ENCODE results near the gene CLCA2.
A peak's percentile ranks its signal among the peaks of the same experiment; 100 is the strongest.

CLCA2 gene, protein sequence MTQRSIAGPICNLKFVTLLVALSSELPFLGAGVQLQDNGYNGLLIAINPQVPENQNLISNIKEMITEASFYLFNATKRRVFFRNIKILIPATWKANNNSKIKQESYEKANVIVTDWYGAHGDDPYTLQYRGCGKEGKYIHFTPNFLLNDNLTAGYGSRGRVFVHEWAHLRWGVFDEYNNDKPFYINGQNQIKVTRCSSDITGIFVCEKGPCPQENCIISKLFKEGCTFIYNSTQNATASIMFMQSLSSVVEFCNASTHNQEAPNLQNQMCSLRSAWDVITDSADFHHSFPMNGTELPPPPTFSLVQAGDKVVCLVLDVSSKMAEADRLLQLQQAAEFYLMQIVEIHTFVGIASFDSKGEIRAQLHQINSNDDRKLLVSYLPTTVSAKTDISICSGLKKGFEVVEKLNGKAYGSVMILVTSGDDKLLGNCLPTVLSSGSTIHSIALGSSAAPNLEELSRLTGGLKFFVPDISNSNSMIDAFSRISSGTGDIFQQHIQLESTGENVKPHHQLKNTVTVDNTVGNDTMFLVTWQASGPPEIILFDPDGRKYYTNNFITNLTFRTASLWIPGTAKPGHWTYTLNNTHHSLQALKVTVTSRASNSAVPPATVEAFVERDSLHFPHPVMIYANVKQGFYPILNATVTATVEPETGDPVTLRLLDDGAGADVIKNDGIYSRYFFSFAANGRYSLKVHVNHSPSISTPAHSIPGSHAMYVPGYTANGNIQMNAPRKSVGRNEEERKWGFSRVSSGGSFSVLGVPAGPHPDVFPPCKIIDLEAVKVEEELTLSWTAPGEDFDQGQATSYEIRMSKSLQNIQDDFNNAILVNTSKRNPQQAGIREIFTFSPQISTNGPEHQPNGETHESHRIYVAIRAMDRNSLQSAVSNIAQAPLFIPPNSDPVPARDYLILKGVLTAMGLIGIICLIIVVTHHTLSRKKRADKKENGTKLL

DNA sequence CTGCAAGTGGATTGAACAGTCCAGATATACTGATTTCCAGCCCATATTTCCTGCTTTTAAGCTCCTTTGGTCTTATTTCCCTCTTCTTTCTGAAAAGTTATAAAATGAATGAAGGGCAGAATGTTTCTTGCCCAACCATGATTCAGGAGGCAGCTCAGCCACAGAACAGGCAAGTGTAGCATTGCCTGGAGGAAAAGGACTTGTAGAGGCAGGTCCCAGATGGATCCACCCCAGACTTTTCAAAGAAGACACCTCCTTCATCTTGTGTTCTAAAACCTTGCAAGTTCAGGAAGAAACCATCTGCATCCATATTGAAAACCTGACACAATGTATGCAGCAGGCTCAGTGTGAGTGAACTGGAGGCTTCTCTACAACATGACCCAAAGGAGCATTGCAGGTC lies at the start of gene CLCA2:
Gene CLCA2 (plus strand): TSS at position 299 of the 400 bp plus-strand sequence. CDS start 77 bp downstream, at position 376.
- DNase-seq, result no peak

DNA sequence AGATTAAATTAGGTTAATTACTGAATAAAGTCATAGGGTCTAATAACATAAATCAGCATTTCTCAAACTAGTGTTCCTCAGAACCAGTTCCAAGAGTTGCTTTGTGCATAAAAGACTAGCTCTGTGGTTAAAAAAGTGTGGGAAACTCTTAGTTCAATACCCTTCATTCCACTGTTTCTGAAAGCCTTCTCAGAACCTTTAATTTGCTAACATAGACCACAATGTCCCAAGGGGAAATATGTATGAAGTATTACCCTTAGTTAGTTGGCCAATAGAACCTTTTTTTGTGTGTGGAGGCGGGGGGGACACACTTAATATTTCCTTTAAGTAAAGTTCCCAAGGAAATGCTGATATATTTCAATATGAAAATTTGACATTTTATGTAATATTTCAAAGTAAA lies 48.3 kb upstream of the CLCA2 start:
- DNase-seq, result no peak

DNA sequence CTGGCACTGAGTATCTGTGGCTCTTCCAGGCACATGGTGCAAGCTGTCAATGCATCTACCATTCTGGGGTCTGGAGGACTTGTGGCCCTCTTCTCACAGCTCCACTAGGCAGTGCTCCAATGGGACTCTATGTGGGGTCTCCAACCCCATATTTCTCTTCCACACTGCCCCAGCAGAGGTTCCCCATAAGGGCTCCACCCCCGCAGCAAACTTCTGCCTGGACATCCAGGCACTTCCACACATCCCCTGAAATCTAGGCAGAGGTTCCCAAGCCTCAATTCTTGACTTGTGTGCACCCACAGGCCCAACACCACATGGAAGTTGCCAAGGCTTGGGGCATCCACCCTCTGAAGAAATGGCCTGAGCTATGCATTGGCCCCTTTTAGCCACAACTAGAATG lies 46.6 kb upstream of the CLCA2 start:
- no peak for DNase-seq

DNA sequence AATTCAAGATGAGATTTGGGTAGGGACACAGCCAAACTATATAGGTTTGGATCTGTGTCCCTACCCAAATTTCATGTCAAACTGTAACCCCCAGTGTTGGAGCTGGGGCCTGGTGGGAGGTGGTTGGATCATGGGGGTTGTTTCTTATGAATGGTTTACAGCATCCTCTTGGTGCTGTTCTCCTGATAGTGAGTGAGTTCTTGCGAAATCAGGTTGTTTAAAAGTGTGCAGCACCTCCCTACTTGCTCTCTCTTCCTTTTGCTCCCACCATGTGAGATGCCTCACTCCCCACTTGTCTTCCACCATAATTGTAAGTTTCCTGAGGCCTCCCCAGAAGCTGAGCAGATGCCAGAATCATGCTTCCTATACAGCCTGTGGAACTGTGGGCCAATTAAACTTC lies 45.2 kb upstream of the CLCA2 start:
- DNase-seq, result no peak

DNA sequence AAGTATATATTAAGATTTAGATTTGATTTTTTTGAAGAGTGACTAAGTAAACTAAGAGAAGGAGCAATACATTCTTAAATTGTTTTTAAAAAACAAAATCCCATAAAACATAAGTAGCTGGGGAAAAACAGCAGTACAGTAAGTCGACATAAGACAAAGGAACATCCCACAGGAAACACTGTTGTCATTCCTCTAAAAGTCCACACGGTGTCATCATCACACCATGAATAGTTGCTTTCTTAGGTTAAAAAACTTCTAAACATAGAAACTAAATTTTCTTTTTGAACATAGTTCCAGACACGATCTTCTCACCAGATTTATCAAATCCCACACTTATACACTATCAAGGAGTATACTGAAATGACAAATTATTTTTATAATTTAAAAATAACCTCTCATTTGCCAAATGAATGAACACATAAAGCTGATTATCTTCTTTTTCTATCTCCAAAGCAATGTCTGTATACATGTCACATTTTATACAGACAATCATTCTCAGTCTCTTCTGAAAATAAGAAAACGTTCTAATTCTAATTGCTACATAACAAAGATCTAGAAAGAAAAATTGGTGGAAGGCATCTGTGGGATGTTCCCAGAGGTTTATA lies 43.6 kb upstream of the CLCA2 start:
- DNase-seq, result peak; percentile 81

DNA sequence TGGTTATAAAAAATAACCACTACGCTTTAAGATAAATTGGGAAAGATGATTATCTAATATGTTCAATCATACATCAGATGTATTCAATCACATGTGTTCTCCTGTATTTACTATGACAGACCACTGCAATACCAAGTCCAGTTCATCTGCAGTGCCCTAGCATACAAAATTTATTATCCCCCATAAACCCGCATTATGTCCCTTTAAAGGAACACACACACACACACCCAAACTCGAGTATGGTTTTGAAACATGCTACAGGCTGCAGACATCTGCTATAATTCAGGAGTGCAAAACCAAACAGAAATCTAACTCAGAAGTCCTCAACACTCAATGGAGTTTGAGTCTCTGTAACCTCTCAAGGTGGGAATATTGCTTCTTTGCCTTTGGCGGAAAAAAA lies 42.7 kb upstream of the CLCA2 start:
- no peak for DNase-seq

DNA sequence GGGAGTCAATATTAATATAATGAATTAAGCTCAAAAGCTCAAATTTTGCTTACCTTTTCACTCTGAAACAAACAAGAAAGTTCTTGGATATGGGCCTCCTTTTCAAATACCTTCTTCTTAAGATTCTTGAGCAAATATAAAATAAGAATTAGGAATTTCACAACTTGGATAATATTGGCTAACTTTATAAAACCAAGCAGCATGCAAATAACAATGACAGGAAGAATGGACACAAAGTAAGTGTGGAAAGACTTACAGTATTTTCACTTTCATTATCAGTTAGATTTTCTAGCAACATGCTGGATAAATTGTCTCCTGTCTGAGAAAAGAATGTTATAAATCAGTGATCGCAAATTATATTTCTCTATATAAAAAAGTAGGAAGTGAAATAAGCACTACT lies 41.1 kb upstream of the CLCA2 start:
- no peak for DNase-seq

DNA sequence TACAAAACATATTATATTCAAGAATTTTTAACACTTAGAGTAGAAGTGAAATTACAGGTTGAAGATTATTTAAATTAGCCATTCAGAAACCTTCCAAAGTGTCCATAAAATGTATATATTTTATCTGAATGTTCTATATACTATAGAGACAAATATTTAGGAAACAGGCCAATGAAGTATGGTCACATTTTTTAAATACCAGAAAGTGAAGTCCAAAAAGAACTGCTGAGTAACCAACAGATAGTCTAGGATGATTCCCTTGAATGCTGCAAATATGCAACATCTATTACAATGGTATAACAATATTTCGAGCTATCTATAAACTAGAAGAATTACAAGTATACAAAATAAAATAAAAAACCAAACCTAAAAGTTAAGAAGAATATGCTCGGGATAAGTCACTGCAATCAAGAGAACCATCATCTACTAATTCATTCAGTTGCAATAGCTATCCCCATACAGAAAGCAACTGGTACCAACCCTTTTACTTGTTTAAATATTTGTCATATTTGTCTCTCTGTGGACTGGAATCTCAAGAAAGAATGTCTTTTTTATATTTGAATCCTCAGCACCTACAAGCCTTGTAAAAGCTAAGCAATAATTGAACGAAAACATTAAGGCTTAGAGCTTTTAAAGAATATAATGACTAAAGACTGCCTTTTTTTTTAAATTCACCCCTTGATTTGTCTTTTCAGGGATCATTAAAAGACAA lies 35.9 kb upstream of the CLCA2 start:
- no peak for DNase-seq

DNA sequence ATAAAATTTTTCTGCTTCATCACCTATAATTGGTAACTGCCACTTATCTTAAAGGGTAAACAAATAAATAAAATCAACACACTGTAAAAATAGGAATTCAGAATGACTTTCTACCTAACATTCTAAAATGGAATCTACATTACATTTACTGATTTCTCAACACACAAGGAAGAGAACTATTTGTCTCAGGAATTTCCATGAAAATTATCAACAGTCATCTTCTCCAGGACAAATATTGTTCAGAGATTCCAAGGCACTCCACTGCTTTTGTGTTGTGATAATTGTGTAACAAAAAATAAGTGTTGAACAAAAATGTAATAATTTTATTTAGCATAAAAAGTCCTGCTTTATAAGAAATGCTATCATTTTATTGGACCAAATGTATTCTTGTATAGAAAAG lies 35.2 kb upstream of the CLCA2 start:
- DNase-seq, result no peak

DNA sequence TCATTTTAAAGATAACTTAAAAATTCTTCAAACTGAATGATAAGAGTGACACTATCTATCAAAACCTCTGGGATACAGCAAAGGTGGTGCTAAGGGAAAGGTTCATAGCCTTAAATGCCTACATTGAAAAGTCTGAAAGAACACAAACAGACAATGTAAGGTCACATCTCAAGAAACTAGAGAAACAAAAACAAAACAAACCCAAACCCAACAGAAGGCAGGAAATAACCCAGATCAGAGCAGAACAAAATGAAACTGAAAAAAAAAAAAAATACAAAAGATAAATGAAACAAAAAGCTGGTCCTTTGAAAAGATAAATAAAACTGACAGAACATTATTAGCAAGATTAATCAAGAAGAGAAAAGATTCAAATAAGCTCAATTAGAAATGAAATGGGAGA lies 34.7 kb upstream of the CLCA2 start:
- DNase-seq, result no peak

DNA sequence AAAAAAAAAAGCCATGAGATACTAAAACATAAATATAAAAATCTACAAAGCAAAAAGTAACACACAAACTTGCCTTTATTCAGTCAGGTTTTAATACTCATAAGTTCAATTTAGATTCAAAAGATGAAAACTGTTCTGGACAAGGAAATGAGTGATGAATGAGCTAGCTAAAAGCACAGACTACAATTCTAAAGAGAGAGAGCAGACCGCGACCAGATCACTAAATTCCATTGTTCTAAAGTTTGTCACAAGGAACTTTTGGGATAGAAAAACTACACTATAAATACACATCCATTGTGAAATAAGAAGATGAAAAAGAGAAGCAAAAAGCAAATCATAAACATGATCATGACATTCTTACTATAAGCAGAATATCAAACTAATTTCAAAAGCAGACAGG lies 29.6 kb upstream of the CLCA2 start:
- no peak for DNase-seq

DNA sequence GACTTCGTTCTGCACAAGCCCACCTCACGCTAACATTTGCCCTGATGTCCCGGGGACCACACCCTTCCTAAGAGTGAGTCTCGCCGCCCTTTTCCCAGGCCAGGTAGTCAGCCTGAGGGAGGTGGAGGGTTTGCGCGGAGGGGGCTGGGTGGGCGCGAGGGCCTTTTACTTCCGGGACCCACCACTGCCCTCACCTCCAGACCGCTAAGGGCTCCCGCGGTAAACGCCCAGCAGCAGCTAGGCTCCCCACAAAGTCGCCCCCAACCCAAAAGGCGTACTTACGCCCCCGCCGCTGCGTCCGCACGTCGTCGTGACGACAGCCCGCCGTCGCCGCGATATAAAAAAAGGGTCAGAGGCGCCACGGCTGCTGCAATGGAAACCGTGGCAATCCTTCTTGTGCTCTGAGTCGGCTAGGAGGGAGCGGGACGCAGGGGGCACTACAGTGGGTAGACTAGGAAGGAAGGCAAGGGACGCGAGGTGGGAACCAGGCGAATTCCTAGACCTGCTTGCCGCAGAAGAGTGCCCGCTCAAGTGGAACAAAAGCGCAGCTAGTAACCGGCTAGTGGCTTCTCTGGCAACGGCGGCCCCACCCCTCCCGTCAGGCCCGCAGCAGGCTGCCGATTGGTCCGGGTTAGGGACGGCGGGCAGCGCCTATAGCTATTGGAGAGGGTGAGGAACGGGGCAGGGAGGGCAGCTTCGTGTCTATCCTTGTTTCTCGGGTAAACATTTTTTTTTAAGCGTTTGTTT lies 28.0 kb upstream of the CLCA2 start, which contains the start of gene ODF2L:
Gene ODF2L (minus strand): TSS at position 573 of the 747 bp plus-strand sequence. CDS start 9,296 bp downstream, outside the sequence.
- peak; percentile 87 for DNase-seq

DNA sequence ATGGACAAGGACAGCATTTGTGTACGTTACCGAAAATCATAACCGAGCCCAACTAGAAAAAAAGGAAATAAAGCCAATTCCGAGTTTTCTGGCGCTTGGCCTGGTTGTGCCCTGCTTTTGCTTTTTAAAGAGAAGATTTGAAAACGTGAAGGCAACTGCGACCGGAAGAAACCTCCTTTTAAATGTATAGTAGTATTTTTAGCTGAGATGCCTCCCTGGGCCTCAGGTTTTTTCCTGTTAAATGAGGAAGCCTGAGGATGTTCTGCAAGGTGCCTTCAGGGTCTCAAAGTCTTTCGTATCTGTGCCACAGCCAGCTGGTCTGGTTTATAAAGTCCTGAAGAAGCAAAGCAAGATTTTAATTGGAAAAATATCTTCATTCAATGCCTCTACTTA lies 27.5 kb upstream of the CLCA2 start:
- no peak for DNase-seq

DNA sequence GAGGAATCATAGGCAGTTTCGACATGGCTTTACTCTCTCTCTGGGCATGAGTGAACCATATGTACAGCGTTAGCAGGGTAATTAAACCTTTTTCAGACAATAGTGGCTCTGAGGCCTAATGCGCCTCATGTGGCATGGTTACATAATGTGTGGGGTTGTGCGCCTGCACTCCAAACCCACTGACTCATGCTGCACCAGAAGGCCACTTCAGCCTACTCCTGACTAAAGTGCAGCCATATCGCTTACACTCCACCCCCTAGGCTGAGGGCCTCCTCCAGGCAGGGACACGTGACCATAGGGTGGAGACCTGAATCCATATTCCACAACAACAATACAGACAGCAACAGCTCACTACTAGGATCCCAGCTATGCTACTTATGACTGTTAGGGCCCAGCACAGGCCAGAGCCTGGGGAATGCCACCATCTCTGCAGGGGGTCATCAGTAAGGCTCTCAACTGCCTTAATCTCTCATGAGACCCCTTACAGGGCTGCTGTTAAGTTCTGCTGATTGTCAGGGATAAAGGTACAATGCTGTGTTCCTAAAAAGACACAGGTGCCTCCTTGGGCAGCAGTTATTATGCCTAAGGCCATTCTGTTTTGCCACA lies 14.5 kb upstream of the CLCA2 start:
- DNase-seq, result no peak

DNA sequence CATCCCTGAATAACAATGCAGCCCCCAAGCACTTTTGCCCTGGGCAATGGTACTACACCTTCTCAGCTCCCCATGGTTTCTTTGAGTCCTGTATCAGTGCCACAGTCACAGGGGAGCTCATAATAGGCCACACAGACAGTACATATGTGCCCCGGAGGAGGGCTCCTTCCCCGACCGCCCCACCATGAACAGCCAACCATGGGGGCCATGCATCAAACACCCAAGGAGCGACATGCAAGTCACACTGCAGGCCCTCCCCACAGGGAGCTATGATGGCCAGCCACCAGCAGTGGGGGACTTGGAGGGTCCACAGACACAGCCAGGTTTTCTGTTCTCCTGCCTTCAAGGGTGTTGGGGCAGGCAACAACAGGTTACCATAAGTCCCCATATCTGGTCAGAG lies 13.1 kb upstream of the CLCA2 start:
- no peak for DNase-seq

DNA sequence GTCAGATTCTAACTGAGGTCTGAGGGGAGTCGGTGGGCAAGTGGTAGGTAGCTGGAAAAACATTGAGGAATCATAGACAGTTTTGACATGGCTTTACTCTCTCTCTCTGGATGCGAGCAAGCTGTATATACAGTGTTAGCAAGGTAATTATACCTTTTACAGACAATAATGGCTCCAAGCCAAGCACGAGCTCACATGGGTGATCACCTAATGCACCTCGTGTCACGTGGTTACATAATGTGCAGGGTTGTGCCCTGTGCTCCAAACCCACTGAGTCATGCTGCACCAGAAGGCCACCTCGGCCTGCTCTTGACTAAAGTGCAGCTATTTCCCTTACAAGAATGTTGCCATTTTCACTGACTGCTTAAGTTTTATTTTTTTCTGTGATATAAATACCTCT lies 7.6 kb upstream of the CLCA2 start:
- no peak for DNase-seq

DNA sequence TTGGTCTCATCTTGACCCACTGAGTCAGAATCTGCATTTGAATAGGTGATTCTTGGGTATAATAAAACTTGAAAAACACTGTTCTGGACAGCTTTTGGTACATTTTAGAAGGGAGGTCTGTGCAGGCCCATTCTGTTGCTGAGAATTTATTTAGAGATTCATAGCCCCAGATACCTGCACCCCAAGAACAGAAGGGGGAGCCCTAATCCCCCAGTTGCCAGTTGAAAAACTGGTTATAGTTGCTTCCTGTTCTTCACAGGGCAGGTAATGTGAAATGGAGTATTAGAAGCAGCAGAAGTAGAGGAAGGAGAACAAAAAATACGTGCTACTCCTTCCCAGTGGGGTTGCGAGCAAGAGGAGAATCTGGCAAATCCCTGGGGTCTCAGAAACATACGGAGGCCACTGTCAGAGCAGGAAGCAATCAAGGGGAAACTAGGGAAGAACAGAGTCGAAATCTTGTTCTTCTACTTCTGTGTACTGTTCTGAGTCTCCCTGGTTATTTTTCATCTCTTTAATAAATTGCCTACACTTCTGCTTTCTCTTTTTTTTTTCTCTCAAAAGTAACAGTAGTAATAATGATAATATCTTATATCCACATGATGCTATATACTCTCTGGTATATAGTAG lies 4.6 kb upstream of the CLCA2 start:
- peak; percentile 83 for DNase-seq

DNA sequence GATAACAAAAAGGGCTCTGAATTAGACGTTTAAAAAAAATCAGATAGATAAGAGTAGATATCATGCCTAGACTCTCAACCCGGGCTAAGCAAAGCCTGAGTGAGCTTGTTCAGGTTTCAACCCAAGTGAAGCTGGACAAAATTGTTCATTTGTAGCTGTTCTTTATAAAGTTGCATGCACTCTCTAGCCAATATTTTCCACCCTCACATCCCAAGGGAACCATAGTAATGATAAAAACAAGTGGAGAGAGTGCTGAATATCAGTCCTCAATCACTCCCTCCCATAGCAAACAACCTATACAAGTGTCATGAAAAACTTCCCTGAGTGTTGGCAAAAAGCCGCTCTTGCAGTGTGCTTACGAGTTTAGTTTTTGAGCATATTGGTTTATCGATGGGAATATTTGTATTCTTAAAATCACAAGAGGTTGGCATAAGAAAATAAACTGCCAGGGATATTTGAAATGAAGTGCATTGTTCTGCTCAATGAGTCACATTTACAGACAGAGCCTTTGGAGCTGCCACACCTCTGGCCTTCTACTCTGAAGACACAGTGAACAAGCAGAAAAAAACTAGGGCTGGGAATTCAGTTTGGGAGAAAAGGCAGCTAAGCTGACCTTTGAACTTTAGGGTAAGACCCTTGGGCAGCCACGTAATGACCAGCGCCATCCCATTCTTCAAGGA lies 2.2 kb upstream of the CLCA2 start:
- DNase-seq, result peak; percentile 30

DNA sequence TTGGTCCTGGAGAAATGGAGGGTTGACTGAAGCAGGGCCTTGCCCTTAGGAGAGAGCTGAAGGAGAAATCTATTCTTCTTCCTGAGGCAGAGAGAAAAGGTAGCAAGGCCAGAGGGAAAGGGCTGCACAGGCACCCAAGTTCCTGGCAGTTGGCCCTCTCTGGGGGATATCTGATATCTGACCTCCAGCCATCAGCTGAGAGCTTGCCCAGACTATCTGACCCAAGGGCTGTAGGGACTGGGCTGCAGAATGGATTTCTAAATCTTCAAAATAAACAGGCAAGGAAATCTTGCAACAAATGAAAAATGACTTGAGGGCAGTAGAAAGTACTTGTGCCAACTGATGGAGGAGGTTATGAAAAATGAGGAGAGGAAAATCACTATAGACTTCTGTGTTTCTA lies 498 bp upstream of the CLCA2 start:
- no peak for DNase-seq

DNA sequence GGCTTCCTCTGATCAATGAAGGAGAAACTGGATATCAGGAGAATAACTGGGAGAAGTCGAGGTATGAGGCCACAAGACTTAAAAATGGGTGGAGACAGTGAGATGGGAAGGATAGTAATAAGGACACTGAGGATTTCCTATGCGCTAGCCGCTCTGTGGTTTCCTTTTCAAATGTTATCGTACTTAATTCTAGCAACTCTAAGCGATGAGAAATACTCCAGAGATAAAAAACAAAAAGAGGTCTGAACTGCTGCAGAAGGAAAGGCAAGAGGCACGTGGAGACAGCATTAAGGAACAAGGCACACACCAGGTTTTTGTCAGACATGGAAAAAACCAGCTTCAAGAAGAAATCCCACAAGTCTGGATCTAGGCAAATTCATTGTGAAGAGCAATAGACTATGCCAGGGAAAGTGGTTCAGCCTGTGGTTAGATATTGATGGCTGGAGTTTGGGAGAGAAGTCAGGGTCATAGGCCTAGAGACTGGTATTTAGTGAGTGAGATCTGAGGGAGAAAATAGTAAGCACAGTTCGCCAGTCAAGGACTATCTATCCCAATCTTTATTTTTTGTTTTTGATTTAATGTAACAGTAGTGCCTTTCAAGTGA lies 5.3 kb downstream of the CLCA2 start:
- DNase-seq, result peak; percentile 13

Data from hematopoietic multipotent progenitor cell treated with erythropoietin and hydrocortisone succinate and interleukin-3 and kit ligand, for 8 days (in vitro differentiated cells).